Right lobe of liver (tissue), 6 donors: ENCODE data around the gene B3GALNT1. TPM values are rescaled to one million over a fixed set of nuclear protein-coding genes. Genes with fewer than 3 reads are reported as not detected.

ENCODE experiments used
- ATAC-seq, 4 donors: fragments of 200-7000 bp; cut with Tn5 transposase; one replicate each; pipeline ENCODE4 v1.9.1; 2020; ENCODE audit warnings: mild to moderate bottlenecking in 4 of 4, moderate library complexity in 4 of 4
- DNase-seq, 3 donors: peaks; one replicate each; pipeline ENCODE4 v3.0.0-alpha.2; 2020
- H3K27ac ChIP-seq, 3 donors: fragments of 200-600 bp; one replicate each; pipeline ENCODE4 v1.8.0; 2022
- H3K27me3 ChIP-seq, 2 donors: fragments of 200-600 bp; one replicate each; pipeline ENCODE4 v1.8.0; 2022
- H3K36me3 ChIP-seq, 4 donors: fragments of 200-600 bp; sonication (generic) in 1 of 4; one replicate each; pipeline versions ENCODE4 v1.5.1 to v1.8.0; 2017 to 2022; ENCODE audit warnings: control low read depth in 1 of 4
- H3K4me1 ChIP-seq, 4 donors: fragments of 200-600 bp; sonication (generic) in 1 of 4; one replicate each; pipeline versions ENCODE4 v1.5.1 to v1.8.0; 2017 to 2022; ENCODE audit warnings: control low read depth in 1 of 4
- H3K4me3 ChIP-seq, 3 donors: fragments of 200-600 bp; one replicate each; pipeline ENCODE4 v1.8.0; 2022
- H3K9me3 ChIP-seq, 4 donors: fragments of 200-600 bp; sonication (generic) in 1 of 4; one replicate each; pipeline versions ENCODE4 v1.5.1 to v1.8.0; 2017 to 2022; ENCODE audit warnings: control low read depth in 1 of 4
- POLR2A ChIP-seq: fragments of 450-650 bp; IDR thresholded peaks from one replicate; pipeline ENCODE4 v1.6.1; 2017; ENCODE audit warnings: antibody characterized with exemption, mild to moderate bottlenecking
- WGBS: methylation state at CpG from one replicate; pipeline ENCODE4 v1.1.6; 2018; ENCODE audit warnings: low coverage, low lambda C conversion rate; ENCODE audit not compliant: insufficient coverage; ENCODE audit errors: missing lambda C conversion rate; 5-methylcytosine and 5-hydroxymethylcytosine counted together
- intact Hi-C, 2 donors: fragments of 100-400 bp; cut with DNase I; formaldehyde crosslinking; loops; one replicate each; pipeline versions ENCODE4 v1.11.2 to v1.14.1; 2022
- total RNA-seq, 6 experiments: library from RNA; depleted of rRNA in 2 of 6; stranded (reverse); fragments of >200 nt in 2 of 6; fragmentation: NEBNext Ultra II Directional in 3 of 6; extraction: Animal tissue kit (Norgen Biotek cat#: 25700) in 3 of 6; gene quantifications; one replicate each; pipeline versions ENCODE4 v1.1.0 to v1.2.4, GENCODE V29; 2016 to 2023
- TF ChIP-seq, protein P1 (sequence below), 4 donors: fragments of 200-600 bp in 3 of 4; fragments of 450-650 bp in 1 of 4; IDR thresholded peaks; one replicate each; pipeline versions ENCODE4 v1.5.1 to v1.8.0; 2016 to 2022; ENCODE audit warnings: antibody characterized with exemption in 4 of 4, mild to moderate bottlenecking in 2 of 4
- donor health status: DM: no; HTN: yes; CAD: no.
- donor health status: DM: no; HTN: no; CAD: no.
- donor health status: DM: no; HTN: no; CAD: no.
- donor health status: DM: no; HTN: yes; CAD: no.
- donor health status: DM: no; HTN: yes; CAD: no.

B3GALNT1 gene
- total RNA-seq, 6 experiments from 2014 or later = 0.24 to 1.5 (median 0.70) TPM

DNA sequence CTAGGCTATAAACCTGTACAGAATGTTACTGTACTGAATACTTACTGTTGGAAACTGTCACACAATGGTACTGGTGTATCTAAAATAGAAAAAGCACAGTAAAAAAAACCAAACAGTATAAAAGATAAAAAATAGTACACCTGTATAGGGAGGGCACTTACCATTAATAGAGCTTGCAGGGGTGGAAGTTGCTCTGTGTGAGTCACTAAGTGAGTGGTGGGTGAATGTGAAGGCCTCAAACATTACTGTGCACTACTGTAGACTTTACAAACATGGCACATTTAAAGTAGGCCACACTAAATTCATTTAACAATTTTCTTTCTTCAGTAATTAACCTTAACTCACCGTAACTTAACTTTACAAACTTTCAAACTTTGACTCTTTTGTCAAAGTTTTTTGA, 22.0 kb downstream of the B3GALNT1 start:
- Histone ChIP-seq H3K4me1 (no peaks in the 10 kb centered on the region), H3K9me3 (no peaks in the 10 kb centered on the region), H3K27ac (no peak overlapping the region), H3K36me3 (no peaks in the 10 kb centered on the region), H3K4me3 (no peak overlapping the region), H3K27me3 (no peaks in the 10 kb centered on the region)
- WGBS = 91% methylated on average over 1 of the region's 1 CpG
- DNase-seq = no peak
- no peak for TF ChIP-seq POLR2A
- TF ChIP-seq, protein P1, sequence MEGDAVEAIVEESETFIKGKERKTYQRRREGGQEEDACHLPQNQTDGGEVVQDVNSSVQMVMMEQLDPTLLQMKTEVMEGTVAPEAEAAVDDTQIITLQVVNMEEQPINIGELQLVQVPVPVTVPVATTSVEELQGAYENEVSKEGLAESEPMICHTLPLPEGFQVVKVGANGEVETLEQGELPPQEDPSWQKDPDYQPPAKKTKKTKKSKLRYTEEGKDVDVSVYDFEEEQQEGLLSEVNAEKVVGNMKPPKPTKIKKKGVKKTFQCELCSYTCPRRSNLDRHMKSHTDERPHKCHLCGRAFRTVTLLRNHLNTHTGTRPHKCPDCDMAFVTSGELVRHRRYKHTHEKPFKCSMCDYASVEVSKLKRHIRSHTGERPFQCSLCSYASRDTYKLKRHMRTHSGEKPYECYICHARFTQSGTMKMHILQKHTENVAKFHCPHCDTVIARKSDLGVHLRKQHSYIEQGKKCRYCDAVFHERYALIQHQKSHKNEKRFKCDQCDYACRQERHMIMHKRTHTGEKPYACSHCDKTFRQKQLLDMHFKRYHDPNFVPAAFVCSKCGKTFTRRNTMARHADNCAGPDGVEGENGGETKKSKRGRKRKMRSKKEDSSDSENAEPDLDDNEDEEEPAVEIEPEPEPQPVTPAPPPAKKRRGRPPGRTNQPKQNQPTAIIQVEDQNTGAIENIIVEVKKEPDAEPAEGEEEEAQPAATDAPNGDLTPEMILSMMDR (IDR thresholded peaks at IDR 0.05) = no peak
- no peak for ATAC-seq
- intact Hi-C loops = no loop called here

DNA sequence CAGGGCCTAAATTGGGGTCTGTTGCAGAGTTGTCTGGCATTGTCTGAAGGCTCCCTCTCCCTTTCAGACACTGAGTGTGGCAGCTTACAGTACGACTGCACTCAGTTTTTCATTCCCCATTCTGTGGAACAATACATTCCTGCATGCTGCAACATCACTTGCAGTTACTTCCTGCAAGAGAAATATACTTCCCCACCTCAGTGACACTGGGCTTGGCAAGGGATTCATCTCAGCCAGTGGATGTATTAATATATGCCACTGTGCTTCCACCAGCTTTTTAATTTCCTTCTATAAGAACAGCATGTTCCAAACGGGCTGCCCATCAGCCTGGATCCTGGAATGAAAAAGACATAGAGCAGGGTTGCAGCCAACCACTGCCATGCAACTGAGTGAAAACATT, 23.1 kb downstream of the B3GALNT1 start:
- Histone ChIP-seq H3K27me3 (no peaks in the 10 kb centered on the region), H3K4me3 (no peak overlapping the region), H3K4me1 (no peaks in the 10 kb centered on the region), H3K27ac (no peak overlapping the region), H3K36me3 (no peaks in the 10 kb centered on the region), H3K9me3 (no peaks in the 10 kb centered on the region)
- TF ChIP-seq POLR2A = no peak
- TF ChIP-seq, protein P1 (IDR thresholded peaks at IDR 0.05) = no peak
- 56% methylated on average over 2 of the region's 2 CpGs for WGBS
- DNase-seq (no peak), ATAC-seq (peak in 3 of 4 donors; percentile 39 to 53 (median 49))
- intact Hi-C loops = no loop called here

DNA sequence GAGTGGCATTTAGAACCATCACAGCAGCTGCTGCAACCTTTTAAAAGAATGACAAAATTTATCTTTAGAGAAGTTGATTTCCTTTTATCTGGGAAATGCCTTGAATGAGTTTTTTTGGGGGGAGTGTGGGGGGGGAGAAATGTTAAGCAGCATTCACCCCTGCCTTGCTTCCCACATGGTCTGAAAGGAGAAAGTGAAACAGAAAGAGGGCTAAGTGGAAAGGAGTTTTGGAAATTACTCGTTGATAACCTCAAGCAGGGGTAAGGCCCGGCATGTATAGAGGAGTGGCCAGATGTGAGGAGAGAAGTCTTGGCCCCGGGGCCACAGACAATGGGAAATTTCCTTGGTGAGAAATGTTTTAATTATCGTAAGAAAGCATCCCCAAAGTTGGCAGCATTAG, 23.5 kb downstream of the B3GALNT1 start:
- no peak for TF ChIP-seq POLR2A
- TF ChIP-seq, protein P1 (IDR thresholded peaks at IDR 0.05) = no peak
- Histone ChIP-seq H3K27ac (no peak overlapping the region), H3K4me1 (no peaks in the 10 kb centered on the region), H3K9me3 (no peaks in the 10 kb centered on the region), H3K36me3 (no peaks in the 10 kb centered on the region), H3K27me3 (no peaks in the 10 kb centered on the region), H3K4me3 (no peak overlapping the region)
- 45% methylated on average over 4 of the region's 4 CpGs for WGBS
- intact Hi-C loops = no loop called here
- DNase-seq (no peak), ATAC-seq (peak in 2 of 4 donors; percentile 30 to 50)

DNA sequence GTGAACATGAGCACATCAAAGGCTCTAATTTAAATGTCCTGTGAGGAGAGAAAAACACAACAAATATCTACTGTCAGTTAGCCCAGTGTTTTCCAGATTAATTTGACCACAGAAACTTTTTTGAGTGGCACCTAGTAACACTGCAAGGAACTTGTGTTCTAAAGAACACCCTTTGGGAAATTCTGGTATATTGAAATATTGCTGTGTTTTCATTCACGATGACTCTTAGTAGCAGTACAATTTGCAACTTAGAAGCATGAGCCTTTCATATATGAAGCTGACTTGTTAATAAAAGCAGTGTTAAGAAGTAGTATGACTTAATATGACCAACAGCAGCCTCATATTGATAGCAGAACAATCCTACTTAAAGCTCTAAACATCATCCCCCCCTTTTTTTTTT, 32.0 kb downstream of the B3GALNT1 start:
- TF ChIP-seq, protein P1 (IDR thresholded peaks at IDR 0.05) = no peak
- no peaks in the 10 kb centered on the region for H3K9me3 ChIP-seq
- H3K4me1 ChIP-seq = no peaks in the 10 kb centered on the region
- ATAC-seq (no peak), DNase-seq (no peak)
- WGBS = 90% methylated on average over 1 of the region's 1 CpG
- intact Hi-C loops = no loop called here
- no peak overlapping the region for H3K4me3 ChIP-seq
- H3K27ac ChIP-seq = no peak overlapping the region
- H3K27me3 ChIP-seq = no peaks in the 10 kb centered on the region
- no peaks in the 10 kb centered on the region for H3K36me3 ChIP-seq

DNA sequence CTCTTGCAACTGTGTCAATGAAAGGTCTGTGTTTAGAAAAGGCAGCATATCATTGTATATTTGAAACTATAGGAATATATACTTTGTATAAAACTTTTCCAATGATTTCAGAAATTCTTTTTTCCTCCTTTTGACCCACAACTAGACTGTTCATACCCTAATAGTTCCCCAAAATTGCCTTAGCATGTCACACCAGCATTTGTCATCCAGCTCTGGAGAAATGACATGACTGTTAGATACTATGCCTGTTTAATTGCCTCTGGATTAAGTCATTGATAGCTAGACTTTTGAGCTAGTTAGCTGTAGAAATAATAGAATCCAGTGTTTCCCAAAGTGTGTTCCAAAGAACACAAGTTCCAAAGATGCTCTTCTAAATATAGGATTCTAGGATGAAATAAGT, 32.4 kb downstream of the B3GALNT1 start:
- no peaks in the 10 kb centered on the region for H3K36me3 ChIP-seq
- no peaks in the 10 kb centered on the region for H3K27me3 ChIP-seq
- H3K27ac ChIP-seq = no peak overlapping the region
- ATAC-seq = no peak
- no peak overlapping the region for H3K4me3 ChIP-seq
- H3K9me3 ChIP-seq = no peaks in the 10 kb centered on the region
- no peak for DNase-seq
- TF ChIP-seq, protein P1 (IDR thresholded peaks at IDR 0.05) = no peak
- TF ChIP-seq POLR2A = no peak
- no peaks in the 10 kb centered on the region for H3K4me1 ChIP-seq
- intact Hi-C loops = no loop called here
